Measurements from ENCODE around the gene NKD2. TPM values are rescaled to one million over a fixed set of nuclear protein-coding genes. Genes with fewer than 3 reads are reported as not detected.

NKD2 gene
- total and polyA plus RNA-seq, 10 donors = 1.4 to 52.3 (median 14.9) TPM

- intact Hi-C loops (cut with DNase I; ENCODE audit: low total_unique reads) = no loop called here
- H3K4me3 ChIP-seq = no peak overlapping the region
- DNase-seq = no peak
- H3K27ac ChIP-seq = peak overlapping the region in 1 of 8 donors; percentile 13
- WGBS, 5 donors = 93 to 97% (median 94%) methylated on average over 36 to 57 of the region's 57 CpGs
- no peaks in the 10 kb centered on the region for H3K27me3 ChIP-seq (replicated peaks in 1 of 7)
- no peaks in the 10 kb centered on the region for H3K9me3 ChIP-seq
- H3K36me3 ChIP-seq = peaks cover 0 to 97% (median 71%) of the 10 kb centered on the region in 6 donors
- TF ChIP-seq, protein P1, sequence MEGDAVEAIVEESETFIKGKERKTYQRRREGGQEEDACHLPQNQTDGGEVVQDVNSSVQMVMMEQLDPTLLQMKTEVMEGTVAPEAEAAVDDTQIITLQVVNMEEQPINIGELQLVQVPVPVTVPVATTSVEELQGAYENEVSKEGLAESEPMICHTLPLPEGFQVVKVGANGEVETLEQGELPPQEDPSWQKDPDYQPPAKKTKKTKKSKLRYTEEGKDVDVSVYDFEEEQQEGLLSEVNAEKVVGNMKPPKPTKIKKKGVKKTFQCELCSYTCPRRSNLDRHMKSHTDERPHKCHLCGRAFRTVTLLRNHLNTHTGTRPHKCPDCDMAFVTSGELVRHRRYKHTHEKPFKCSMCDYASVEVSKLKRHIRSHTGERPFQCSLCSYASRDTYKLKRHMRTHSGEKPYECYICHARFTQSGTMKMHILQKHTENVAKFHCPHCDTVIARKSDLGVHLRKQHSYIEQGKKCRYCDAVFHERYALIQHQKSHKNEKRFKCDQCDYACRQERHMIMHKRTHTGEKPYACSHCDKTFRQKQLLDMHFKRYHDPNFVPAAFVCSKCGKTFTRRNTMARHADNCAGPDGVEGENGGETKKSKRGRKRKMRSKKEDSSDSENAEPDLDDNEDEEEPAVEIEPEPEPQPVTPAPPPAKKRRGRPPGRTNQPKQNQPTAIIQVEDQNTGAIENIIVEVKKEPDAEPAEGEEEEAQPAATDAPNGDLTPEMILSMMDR (IDR thresholded peaks at IDR 0.05 in 8 of 11, conservative IDR thresholded peaks at IDR 0.05 in 3 of 11) = no peak
- TF ChIP-seq POLR2AphosphoS5 (IDR thresholded peaks at IDR 0.05) (peak in 1 of 3 donors; percentile 4), POLR2A (IDR thresholded peaks at IDR 0.05) (no peak)
- peaks cover 0 to 16% (median 1%) of the 10 kb centered on the region in 6 donors for H3K4me1 ChIP-seq
Observed at GRCh38 chr5:1083823-1084605, 75.4 kb downstream of the NKD2 start.

DNA sequence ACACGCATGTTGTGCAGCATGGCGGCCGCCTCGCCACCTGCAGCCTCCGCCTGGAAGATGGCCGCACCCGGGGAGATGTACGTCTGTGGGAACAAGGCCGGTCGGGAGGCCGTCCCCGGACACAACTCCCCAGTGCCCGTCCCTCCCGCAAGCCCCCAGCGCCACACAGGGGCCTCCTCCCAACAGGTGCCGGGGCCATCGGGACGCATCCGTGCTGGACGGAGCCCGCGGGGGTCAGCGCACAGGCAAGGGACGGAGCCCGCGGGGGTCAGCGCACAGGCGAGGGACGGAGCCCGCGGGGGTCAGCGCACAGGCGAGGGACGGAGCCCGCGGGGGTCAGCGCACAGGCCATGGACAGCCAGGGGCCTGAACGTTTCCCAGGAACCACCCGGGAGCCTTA, 76.8 kb downstream of the NKD2 start:
- Histone ChIP-seq H3K9me3 (no peaks in the 10 kb centered on the region), H3K4me1 (peaks cover 0 to 28% (median 13%) of the 10 kb centered on the region in 6 donors), H3K27me3 (replicated peaks in 1 of 7) (no peaks in the 10 kb centered on the region), H3K36me3 (peaks cover 0 to 96% (median 63%) of the 10 kb centered on the region in 6 donors), H3K27ac (no peak overlapping the region), H3K4me3 (no peak overlapping the region)
- intact Hi-C loops (cut with DNase I; ENCODE audit: low total_unique reads) = no loop called here
- DNase-seq = no peak
- 93 to 99% (median 97%) methylated on average over 25 to 39 of the region's 39 CpGs for WGBS, 5 donors
- no peak for TF ChIP-seq POLR2A (IDR thresholded peaks at IDR 0.05)
- TF ChIP-seq POLR2AphosphoS5 (IDR thresholded peaks at IDR 0.05) = no peak
- TF ChIP-seq, protein P1 (IDR thresholded peaks at IDR 0.05 in 8 of 11, conservative IDR thresholded peaks at IDR 0.05 in 3 of 11) = no peak

DNA sequence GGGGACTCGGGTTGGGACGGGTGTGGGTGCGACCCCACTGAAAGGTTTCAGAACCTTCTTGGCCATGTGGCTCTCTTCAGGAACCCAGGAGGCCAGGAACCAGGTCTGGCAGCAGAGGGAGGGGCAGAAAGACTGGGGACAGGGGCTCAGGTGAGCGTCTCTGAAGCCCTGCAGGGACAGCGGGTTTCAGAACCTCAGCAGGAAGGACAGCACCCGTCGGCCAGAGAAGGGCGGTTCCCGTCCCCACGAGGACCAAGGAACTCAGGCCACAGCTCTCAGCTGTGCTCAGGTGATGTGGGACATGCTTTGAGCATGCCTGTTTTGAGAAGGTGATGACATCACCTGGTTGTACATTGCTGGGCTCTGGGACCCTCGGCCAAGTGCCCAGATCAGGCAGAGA, 77.5 kb downstream of the NKD2 start:
- no peak for DNase-seq
- H3K4me1 ChIP-seq = peaks cover 4 to 28% (median 16%) of the 10 kb centered on the region in 6 donors
- no peaks in the 10 kb centered on the region for H3K27me3 ChIP-seq (replicated peaks in 1 of 7)
- H3K4me3 ChIP-seq = no peak overlapping the region
- intact Hi-C loops (cut with DNase I; ENCODE audit: low total_unique reads) = no loop called here
- H3K9me3 ChIP-seq = no peaks in the 10 kb centered on the region
- peaks cover 0 to 96% (median 66%) of the 10 kb centered on the region in 6 donors for H3K36me3 ChIP-seq
- 86 to 91% (median 89%) methylated on average over 11 of the region's 11 CpGs for WGBS, 5 donors
- TF ChIP-seq POLR2A (IDR thresholded peaks at IDR 0.05) (no peak), POLR2AphosphoS5 (IDR thresholded peaks at IDR 0.05) (no peak)
- TF ChIP-seq, protein P1 (IDR thresholded peaks at IDR 0.05 in 8 of 11, conservative IDR thresholded peaks at IDR 0.05 in 3 of 11) = no peak
- H3K27ac ChIP-seq = no peak overlapping the region

- TF ChIP-seq POLR2AphosphoS5 (IDR thresholded peaks at IDR 0.05) = no peak
- TF ChIP-seq, protein P1 (IDR thresholded peaks at IDR 0.05 in 8 of 11, conservative IDR thresholded peaks at IDR 0.05 in 3 of 11) = no peak
- TF ChIP-seq POLR2A (IDR thresholded peaks at IDR 0.05) = no peak
- H3K9me3 ChIP-seq = no peaks in the 10 kb centered on the region
- H3K4me1 ChIP-seq = peaks cover 7 to 34% (median 20%) of the 10 kb centered on the region in 6 donors
- DNase-seq = no peak
- no peak overlapping the region for H3K27ac ChIP-seq
- no peak overlapping the region for H3K4me3 ChIP-seq
- intact Hi-C loops (cut with DNase I; ENCODE audit: low total_unique reads) = no loop called here
- WGBS, 5 donors = 95 to 97% (median 96%) methylated on average over 31 of the region's 31 CpGs
- H3K27me3 ChIP-seq (replicated peaks in 1 of 7) = no peaks in the 10 kb centered on the region
- peaks cover 0 to 96% (median 64%) of the 10 kb centered on the region in 6 donors for H3K36me3 ChIP-seq
Observed at GRCh38 chr5:1086871-1087270, 78.3 kb downstream of the NKD2 start.
